HG02885 (cell line): Measurements from ENCODE around the gene SSTR4.

Source experiments
- ATAC-seq: cut with Tn5 transposase; IDR thresholded peaks from one replicate; pipeline ENCODE4 v1.9.1; 2021; ENCODE audit warnings: mild to moderate bottlenecking; ENCODE audit not compliant: unreplicated experiment, poor library complexity

SSTR4 gene

GRCh38 chr20:23083553-23084220 lies 48.6 kb downstream of the SSTR4 start:
- no peak for ATAC-seq

GRCh38 chr20:23084282-23084844 lies 49.3 kb downstream of the SSTR4 start:
- ATAC-seq: no peak

- ATAC-seq: no peak
Measured at GRCh38 chr20:23084845-23085365, 49.8 kb downstream of the SSTR4 start.

- no peak for ATAC-seq
Measured at GRCh38 chr20:23085436-23086055, 50.4 kb downstream of the SSTR4 start.

GRCh38 chr20:23086056-23086566 lies 51.0 kb downstream of the SSTR4 start, which contains the start of gene CD93:
Gene CD93, minus strand, starts transcription at chr20:23086324. Its CDS starts 132 bp downstream, at chr20:23086192.
- no peak for ATAC-seq

GRCh38 chr20:23086931-23087411 lies 51.9 kb downstream of the SSTR4 start:
- no peak for ATAC-seq

- no peak for ATAC-seq
Measured at GRCh38 chr20:23087587-23088251, 52.6 kb downstream of the SSTR4 start.
